Activated T-cell treated with anti-CD3 and anti-CD28 coated beads for 48 hours (primary cell): ENCODE data around the gene SQOR.

ENCODE experiments used
- DNase-seq: peaks from one replicate; pipeline ENCODE4 v3.0.0-alpha.2; 2020; ENCODE audit warnings: low read depth

Gene SQOR

DNA sequence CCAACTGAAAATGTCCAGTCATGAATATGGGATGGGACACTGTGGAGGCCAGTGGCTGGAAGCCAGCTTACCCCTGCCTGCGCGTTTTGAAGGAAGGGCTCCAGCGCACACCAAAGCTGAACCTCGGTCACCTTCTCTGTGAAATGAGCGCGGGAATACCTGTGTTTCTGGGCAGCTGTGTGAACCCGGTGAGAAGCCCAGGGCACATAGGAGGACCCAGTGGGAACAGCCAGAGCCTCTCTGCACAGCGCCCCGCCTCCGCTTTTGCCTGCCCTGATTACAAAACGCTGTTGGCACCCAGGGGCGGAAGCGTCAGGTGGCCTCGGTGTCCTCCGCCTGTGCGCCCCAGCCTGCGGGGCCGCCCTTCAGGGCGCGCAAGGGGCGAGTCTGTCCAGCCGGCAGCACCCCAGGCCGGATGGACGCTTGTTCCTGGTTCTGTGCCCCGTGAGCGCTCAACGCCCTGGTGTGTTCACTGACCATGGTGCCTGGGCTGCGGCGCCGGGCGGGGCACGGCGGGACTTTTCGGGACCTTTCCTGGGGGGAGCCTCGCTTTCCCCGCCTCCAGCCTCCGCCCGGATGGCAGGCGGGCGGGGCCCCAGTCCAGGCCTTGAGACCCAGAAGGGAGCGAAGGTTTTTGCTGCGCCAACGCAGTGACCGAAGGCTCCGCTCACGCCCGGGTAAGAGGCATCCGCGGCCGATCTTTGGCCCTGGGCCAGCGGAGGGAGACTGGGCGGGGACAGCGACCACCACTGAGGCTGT, at the start of gene SQOR:
Gene SQOR (plus strand): TSS at position 598 of the 759 bp plus-strand sequence. CDS start 23,895 bp downstream, outside the sequence.
- peak; percentile 63 for DNase-seq

DNA sequence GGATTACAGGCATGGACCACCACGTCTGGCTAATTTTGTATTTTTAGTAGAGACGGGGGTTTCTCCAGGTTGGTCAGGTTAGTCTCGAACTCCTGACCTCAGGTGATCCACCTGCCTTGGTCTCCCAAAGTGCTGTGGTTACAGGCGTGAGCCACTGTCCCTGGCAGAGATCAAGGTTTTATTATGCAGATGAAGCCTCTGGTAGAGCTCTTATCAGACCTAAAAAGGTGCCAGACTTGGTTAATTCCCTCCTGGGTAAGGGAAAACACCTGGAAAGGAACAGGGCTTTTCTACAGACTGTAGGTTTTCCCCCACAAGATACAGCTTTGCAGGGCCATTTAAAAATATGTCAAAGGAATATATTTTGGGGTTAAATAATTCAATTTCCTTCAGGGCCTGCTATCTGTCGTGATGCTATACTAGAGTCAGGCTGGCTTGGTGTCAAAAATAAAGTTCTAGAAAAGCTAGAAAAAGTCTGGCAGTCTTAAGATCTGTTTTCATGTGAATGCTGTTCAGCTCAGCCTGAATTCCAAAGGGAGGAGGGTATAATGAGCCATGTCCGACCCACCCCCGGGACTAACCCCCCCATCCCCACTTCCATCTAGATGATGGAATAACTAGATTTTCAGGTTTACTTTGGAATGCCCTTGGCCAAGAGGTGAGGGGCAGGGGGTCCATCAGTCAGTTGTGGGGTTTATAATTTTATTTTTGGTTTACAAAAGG, 49.6 kb upstream of the SQOR start:
- no peak for DNase-seq

DNA sequence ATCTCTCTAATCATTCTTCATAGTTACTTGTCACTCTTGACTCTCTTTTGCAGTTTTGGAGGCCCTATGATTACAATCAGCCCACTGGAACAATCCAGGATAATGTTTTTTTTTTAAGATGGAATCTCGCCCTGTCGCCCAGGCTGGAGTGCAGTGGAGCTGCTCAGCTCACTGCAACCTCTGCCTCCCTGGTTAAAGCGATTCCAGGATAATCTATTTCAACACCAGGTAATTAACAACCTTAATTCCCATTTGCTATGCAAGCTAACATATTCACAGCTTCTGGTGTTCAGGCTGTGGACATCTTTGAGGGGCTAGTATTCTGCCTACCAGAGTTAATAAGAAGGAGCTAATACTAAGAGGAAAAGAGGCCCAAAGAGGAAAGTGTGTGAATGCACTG, 48.7 kb upstream of the SQOR start:
- DNase-seq, result no peak

DNA sequence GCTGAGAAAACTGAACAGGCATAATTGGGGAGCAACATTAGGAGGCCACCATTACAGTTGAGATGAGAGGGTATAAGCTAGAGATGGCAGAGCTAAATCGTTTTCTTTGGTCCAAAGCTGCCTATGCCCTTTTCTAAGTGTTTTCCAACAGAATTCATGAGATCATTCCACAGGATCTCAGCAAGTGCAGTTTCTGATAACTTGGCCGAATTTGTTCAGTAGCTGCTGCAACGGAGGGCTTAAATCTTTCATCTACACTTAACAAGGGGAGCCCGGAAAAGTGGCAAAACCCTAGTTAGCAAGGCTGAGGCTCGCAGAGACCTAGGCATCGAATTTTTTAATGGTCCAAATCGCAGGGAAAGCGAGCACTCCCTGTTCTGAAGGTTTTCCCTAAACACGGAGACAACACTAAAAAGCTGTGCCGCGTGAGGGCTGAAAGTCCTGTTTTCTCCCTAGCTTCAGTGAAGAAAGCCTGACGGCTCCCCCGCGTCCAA, 48.2 kb upstream of the SQOR start:
- DNase-seq, result no peak

DNA sequence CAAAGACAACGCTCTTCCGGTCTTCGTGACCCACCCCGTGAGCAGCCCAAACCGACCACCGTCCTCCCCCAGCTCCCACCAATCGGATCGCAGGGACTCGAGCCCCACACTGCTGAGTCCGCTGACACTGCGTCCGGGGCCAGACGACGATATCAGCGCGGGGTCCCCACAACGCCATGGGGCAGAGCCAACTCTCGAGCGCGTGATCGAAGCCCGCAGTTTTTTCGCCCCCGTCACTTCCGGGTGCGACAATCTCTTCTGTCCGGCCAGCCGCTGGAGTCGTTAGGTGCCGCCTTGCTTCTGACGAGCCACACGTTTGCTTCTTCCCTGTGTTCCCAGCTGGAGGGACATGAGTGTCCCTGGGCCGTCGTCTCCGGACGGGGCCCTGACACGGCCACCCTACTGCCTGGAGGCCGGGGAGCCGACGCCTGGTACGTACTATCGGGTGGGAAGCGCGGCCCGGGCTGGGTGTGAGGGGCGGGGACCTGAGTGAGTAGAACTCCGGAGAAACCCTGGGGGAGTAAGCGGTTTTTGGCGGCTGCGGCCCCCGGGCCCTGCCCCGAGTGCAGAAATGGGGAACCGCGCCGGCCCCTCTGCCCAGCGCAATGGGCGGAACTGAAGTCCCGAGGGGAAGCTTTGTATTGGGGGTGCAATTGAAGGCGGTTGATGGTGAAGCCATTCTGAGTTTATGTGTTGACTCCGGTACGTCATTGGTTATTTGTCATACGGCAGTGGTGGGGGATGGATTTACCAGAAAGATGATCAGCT, 47.5 kb upstream of the SQOR start, which contains the start of gene BLOC1S6:
Gene BLOC1S6 (plus strand): TSS at position 285 of the 768 bp plus-strand sequence. CDS start 65 bp downstream, at position 350.
- peak; percentile 83 for DNase-seq

DNA sequence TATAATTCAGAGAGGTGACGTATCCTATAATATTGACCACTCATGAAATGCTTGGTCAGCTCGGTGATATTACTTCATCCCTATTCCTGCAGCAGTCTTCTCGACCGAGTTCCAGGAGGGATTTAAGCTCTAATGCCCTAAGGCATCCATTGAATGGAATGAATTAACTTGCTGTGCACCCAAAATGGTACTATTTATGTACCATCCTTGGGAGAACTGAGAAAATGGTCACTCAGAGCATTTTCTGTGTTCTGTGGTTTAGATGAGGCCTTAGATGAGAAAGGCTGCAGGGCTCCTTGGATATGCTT, 47.0 kb upstream of the SQOR start:
- no peak for DNase-seq

DNA sequence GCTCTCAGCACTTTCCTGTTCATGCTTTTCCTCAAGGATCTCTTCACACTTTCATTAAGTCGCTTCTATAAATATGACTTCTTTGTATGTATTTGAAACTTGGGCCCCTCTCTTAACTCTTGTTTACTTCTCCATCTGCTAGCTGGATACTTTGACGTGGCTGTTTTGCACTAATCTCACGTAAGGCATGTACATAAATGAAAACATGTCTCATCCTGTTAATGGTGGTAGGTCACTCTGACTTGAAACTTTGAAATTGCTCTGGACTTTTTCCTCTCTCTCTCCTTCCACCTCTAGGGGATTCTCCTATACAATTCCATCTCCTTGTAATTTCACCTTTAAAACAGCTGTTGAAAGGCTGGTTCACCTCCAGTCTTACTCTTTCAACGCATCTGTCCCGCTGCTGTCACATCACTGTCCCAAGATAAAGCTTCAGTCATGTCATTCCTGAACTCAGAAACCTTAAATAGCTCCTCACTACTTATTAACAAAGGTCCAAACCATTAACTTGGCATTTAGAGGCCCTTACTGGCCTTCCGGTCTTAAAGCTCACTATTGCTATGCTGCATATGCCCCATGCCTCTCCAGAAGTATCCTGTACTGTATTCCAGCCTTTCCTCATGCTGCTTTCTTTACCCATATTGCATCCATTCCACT, 46.5 kb upstream of the SQOR start:
- no peak for DNase-seq

DNA sequence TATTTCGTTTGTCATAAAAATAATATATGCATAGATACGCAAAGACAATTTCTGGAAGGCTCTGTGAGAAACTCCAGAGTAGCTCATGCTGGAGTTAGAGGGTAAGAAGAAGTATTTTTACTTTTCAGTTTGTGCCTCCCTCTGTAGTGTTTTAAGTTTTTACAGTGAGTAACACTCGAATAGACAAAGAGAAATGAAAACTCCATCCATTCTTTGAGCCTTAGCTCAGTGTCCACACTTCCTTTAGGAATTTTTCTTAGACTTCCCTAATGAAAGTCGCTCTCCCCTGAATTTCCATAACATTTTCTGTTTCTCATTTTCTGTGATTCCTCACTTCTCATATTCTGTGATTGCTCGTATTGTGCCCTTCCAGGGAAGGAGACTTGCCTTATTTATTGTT, 45.6 kb upstream of the SQOR start:
- DNase-seq, result no peak

DNA sequence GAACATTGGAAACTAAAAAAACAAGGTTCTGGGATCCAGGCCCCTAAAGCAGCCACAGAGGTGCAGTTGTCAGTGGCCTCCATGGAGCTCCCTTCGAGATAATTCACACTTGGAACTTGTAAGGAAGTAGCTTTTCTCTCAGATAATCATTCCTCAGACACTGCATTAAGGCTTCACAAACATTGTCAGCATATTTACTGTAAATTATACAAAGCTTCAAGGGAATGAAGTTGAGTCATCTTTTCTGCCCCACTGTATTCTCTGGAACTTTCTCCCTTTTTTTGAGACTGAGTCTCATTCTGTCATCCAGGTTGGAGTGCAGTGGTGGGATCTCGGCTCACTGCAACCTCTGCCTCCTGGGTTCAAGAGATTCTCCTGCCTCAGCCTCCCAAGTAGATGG, 40.5 kb upstream of the SQOR start:
- no peak for DNase-seq

DNA sequence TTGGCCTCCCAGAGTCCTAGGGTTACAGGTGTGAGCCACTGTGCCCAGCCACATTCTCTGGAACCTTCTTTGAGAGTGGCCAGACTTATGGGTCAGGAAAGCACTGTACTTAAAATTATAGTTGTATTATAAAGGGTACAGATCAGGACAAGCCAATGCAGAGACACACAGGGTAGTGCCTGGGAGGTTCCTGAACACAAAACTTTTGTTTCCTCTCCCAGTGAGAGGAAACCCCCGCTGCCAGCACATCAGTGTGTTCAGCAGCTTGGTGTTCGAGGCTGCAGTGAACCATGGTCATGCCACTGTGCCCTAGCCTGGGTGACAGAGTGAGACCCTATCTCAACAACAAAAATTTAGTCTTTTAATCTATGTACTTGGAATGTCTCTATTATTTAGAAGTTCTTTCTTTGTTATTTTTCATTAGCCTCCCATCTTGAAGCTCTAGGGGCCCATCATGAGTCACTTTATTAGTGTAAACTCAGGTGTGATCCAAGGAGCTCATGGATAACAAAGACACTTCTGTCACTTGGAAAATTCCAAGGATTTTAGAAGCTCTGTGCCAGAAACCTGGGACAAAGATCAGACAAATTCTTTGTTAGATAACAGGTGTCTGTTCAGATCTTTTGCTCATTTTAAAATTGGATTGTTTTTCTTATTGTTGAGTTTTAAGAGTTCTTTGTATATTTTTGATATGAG, 39.8 kb upstream of the SQOR start:
- DNase-seq, result no peak

DNA sequence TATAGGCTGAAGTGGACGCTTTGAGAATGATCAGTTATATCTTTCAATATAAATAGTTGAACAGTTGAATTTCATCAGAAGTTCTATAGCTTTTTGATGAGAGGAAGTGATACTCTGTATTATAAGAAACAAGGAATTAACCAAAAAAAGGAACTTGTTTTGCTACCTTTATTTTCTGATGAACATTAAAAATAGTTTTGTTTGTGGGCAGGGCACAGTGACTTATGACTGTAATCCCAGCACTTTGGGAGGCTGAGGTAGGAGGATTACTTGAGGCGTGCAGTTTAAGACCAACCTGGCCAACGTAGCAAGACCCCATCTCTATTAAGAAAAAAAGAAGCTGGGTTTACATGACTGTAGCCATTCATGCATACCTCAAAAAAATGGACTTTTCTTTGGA, 30.9 kb upstream of the SQOR start:
- no peak for DNase-seq

DNA sequence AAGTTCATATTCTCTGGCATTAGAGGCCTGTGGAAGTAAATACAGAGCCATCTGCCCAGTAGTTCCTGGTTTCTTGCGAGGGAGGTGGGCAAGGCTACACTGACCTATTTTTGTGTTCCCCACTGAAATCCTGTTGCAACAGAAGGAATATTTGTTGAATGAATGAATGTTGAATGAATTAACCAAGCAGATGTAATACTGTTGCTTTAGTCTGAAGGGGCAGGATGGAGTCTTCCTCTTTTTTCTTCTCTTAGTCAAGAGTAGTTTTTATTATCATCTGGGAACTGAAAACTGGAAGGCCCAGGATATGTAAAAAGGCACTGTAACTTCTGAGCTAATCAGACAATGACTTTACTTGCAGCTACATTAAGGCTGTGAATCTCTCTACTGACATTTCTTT, 30.5 kb upstream of the SQOR start:
- DNase-seq, result no peak

DNA sequence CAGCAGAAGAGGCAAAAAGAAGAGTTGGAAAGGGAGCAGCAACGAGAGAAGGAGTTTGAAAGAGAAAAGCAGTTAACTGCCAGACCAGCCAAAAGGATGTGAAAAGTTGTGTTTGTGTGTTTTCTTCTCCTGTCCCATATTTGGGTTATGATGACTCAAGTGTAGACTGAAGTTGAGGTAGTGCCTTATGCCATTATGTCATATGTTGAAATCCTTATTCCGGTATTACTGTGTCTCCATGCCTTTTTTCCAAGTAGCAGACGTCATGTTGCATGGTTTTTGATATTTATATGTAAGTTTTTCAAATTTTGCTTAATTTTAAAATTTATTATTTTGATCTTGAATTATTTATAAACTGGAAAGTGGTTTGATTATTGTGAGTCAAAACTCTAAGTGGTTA, 28.4 kb upstream of the SQOR start:
- no peak for DNase-seq

DNA sequence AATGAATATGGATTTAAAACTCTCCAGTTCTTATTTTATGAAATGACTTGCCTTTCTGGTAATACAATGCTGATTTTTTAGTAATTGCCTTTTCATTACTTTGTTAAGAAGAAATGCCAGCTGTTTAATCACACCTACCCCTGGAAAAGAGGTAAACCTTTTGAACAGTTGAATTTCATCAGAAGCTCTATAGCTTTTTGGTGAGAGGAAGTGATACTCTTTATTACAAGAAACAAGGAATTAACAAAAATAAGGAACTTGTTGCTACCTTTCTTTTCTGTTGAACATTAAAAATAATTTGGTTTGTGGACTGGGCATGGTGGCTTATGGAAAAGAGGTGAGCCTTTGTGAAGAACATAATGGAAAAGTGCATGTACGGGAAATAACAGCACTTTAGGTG, 28.0 kb upstream of the SQOR start:
- no peak for DNase-seq

DNA sequence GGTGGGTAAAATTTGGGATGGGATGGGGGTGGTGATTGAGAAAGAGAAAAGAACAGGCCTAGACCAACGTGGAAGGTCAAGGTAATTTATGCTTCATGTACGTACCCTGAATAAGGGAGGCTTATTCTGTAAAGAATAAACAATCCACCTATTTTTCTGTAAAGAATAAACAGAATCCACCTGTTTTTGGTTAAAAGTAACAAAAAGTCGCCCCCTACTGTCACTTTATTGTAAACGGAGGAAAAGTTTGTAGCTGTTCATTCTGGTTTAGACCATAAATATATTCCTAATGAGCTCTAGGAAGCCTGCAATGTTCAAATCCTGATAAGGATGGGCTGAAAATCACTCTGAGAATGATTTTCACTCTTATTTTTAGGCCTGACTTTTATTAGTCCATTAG, 23.5 kb upstream of the SQOR start:
- no peak for DNase-seq

DNA sequence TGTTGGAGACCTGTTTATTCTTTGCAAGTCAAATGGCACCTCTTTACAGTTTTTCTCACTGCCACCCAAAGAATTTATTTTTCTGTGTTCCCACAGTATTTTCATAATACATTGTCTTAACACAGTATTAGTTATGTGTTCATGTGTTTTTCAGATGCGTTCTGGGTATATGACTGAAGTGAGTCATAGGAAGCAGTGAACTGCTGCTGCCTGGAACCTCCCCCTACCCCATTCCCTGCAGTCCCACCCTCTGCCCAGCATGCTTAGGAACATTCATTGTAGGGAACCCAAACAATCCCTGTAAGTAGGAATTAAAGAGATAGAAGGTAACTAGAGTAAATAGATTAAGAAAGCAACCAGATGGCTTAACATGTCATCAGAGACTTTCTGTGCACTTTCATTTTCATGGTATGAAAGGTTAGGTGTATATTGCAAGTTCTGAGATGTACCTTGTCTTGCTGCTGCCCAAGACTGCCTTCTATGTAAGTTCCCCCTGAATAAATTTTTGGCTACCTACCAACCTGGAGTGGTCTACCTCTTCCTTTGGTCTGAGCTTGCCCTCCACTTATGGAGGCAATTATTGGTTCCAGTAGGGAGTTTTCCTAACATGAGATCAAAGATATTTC, 21.9 kb upstream of the SQOR start:
- DNase-seq, result no peak

DNA sequence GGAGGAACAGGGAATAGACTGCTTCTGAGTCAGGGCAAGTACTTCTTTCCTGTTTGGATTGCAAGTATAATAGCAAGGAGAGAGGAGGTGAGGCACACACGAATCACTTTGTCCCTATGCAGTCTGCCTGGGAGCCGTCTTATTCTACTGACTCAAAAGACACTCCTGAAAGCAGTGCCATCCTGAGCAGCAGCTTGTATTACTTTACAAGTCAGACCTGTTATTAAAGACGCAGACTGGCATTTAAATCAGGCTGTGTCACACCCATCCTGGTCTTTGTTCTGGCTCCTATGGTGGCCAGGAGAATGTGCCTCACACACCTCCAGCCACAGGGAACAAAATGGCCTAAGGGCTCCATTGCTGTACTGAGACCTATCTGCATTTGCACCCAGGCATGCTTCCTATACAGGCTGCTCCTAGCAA, 17.9 kb upstream of the SQOR start:
- no peak for DNase-seq

DNA sequence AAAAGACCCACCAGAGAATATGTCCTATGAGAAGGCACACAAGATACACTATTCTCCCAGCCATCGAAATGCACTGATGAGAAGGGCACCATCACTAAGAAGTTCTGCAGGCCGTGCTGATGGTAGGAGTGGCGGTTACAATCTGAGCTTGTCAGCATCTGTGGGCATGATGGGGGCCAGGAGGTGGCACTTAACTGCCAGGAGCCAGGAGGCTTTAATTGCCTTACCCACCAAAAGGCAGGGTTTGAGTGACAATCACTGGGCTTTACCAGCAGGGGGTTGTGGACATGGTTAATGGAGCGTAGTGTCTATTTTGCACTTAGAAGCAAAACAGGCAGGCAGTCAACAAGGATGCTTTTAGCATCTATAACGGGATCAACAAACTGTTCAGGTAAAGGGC, 16.0 kb upstream of the SQOR start:
- DNase-seq, result no peak

DNA sequence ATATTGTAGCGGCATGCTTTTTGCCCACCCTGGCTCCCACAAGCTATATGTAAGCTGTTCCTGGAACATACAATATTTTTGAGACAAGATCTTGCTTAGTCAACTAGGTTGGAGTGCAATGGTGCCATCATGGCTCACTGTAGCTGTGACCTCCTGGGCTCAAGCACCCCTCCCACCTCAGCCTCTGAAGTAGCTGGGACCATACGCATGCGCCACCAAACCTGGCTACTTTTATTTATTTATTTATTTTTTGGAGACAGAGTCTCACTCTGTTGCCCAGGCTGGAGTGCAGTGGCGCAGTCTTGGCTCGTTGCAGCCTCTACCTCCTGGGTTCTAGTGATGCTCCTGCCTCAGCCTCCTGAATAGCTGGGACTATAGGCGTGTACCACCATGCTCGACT, 6.7 kb upstream of the SQOR start:
- no peak for DNase-seq

DNA sequence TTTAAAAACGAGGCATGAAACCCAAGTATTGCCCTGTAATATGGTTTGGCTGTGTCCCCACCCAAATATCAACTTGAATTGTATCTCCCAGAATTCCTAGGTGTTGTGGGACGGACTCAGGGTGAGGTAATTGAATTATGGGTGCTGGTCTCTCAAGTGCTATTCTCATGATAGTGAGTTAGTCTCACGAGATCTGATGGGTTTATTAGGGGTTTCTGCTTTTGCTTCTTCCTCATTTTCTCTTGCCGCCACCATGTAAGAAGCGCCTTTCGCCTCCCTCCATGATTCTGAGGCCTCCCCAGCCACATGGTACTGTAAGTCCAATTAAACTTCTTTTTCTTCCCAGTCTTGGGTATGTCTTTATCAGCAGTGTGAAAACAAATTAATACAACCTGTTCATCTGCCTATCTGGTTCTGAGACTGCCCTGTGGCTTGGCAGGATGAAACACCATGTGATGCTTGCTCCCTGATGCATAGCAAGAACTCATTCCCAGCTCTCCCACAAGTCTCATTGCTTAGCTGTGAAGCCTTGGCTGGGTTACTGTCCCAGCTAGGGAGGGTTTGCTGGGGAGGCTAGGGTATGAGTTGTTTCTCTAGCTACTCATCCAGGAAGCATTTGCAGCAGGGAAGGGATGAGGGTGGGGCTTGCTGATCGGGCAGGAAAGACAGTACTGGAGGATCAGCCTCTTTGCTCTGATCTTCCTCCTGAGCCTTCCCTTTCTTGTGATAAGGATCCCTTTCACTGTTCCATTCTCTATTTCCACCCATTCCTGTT, 3.7 kb upstream of the SQOR start:
- no peak for DNase-seq
